NCI-H524 (cell line): ENCODE measurements around the gene PCBP4.

ENCODE experiments used
- DNase-seq, 2 experiments: peaks; one replicate each; lab custom pipeline; 2025; lab: John Stamatoyannopoulos, UW

PCBP4 gene

DNA sequence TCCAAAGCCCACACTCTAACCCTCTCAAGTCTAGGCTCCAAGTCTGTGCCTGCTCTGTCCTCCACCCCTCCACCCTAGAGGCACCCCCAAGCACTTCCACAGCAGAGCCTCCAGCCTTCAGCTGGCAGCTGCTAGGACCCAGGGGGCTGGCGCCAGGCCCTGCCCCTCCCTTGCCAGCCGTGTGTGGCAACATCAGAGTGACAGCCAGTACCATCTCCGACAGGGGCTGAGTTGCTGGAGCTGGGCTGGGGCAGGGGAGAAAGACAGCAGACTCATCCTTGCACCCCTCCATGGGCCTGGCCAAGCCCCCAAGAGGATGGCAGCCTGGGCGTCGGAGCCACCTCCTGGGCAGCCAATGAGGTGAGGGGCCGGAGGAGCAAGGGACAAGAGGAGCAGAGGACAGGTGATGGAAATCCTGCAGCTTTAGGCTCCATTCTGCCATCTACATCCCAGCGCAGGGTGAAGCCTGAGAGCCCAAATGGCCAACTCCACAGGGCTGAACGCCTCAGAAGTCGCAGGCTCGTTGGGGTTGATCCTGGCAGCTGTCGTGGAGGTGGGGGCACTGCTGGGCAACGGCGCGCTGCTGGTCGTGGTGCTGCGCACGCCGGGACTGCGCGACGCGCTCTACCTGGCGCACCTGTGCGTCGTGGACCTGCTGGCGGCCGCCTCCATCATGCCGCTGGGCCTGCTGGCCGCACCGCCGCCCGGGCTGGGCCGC, 11.9 kb downstream of the PCBP4 start, which contains the start of gene GPR62:
TSS of gene GPR62 (plus strand) at position 207 of the 718 bp plus-strand sequence. CDS start at position 479, 272 bp downstream.
- no peak for DNase-seq

DNA sequence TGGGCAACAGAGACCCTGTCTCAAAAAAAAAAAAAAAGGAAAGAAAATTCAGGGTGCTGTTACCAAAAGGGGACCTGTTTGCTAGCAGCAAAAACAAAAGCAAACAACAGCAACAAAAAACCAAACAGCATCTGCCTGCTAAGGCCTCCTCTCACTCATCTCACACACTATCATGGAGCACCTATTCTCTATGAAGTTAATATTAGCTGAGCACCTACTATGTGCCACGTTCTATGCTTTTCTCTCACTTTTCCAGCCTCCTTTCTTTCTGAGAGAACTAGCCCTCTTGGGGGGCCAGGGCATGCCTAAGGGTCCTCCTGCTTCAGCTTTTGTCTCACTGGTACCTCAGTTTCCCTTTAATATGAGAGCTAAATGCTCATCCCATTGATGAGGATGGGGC, 12.5 kb downstream of the PCBP4 start:
- DNase-seq = no peak

DNA sequence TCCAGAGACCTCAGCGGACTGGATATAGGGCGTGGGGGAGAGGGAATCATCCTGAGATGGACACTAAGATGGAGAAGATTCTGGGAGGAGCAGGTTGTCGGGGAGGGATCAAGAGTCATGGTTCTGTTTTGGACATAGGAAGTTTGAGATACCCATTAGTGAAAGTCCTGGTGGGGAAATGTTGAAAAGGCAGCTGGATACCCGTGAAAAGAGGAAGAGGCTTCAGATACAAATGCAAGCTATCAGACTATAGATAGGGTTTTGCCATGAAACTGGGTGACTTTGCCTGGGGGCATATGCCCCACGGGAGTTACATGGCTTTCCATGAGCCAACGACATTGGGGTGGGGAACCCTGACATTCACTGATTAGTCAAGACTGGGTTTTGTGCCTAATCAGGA, 13.1 kb downstream of the PCBP4 start:
- no peak for DNase-seq

DNA sequence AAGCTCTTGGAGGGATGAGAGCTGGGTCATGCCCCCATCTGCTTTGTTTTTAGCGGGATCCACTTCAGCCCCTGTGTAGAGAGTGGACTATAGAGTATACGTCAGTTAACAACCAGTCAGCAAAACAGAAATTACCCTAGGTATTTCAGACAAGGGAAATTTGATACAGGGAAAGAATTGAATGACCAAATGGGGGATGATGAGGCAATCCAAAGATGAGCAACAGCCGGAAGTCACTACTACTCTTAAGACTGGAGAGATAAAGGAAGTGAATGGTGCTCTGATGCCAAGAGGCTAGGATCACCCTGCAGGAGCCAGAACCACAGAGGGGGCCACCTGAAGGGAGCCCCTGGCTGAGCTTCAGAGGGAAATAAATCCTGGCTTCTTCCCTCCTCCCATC, 13.8 kb downstream of the PCBP4 start:
- DNase-seq = peak; percentile 35 to 53

DNA sequence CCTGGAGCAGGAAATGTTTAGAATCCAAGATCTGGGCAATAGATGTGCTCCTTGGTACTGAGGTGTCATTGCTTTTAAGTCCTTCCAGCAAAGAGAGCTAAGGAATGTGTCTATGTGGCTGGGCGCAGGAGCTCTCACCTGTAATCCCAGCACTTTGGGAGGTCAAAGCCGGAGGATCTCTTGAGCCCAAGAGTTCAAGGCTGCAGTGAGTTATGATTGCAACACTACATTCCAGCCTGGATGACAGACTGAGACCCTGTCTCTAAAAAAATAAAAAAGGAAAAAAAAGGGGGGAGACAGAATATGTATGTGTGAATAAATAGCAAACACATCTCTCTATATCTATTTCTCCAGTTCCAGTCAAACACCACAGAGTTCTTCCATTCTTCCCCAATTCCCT, 16.4 kb downstream of the PCBP4 start:
- DNase-seq = no peak

DNA sequence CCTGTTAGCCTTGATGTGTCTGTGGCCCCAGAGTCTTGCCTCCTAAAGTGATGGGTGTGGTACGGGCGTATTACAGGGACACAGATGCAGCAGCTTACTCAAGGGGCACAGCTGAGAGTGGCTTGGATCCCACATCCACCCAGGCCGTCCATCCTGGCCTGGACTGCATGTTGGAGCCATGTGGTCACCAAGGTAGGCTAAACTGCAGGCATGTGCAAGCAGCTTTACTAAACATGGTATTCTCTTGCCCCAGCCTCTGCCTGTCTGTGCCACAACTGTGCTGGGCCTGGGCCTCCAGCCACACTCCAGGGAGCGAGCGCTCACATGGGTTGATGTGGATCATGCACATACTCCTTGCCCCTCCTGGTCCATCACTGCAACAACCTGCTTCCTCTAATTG, 18.1 kb downstream of the PCBP4 start:
- DNase-seq = no peak

DNA sequence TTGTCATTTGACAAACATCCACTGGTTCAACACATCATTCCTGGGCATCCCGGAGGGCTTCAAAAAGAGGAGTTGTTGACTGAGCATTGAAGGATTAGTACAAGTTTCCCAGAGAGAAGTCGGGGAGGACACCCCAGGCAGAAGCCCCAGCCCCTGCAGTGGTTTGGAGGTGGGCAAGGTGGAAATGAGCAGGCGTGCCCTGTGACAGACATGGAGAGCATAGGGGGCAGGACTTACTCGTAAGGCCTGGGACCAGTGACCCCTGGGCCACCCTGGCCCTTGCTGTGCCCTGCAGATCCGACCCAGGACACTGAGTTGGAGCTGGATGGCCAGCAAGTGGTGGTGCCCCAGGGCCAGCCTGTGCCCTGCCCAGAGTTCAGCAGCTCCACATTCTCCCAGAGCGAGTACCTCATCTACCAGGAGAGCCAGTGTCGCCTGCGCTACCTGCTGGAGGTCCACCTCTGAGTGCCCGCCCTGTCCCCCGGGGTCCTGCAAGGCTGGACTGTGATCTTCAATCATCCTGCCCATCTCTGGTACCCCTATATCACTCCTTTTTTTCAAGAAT, 19.2 kb downstream of the PCBP4 start:
- no peak for DNase-seq

DNA sequence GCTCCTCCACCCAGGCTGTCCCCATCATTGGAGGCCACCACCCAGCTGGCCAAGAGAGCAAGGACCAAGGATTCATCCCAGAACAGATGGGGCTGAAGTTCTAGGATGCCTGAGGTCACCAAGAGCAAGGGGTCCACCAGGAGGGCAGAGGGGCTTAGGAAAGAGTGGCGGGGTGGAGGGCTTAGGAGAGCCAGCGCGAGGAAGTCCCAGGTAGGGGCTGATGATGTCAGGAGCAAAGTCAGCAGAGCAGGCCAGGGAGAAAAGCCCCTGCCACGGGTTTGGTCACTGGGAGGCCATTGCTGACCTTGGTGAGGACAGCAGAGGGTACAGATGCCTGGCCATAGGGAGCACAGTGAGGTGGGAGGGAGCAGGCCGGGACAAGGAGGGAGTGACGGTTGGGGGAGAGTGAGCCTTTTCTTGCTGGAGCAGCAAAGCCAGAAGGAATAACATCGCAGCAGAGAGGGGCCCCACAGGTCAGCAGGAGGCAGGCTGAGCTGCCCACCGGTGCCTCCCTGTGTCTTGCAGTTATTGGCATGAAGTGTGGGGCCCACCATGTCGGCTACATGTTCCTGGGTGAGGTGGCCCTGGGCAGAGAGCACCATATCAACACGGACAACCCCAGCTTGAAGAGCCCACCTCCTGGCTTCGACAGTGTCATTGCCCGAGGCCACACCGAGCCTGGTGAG, 19.9 kb downstream of the PCBP4 start:
- DNase-seq = no peak

DNA sequence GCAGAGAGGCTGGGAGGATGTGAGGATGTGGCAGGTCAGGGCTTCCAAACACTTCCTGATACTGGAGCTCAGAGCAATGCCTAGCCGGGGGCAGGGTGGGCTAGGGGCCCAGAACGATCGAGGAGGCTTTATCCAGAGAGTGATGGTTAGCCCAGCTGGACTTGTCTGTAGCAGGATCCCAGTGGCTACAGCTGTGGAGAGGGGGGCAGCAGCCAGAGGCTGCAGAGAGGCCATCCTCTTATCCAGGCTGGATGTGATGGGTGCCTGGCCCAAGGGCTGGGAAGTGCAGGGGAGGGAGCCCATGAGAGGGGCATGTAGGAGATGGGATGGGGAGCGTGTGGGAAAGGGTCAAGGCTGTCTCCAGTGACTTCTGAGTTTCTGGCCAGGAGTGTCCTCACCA, 20.5 kb downstream of the PCBP4 start:
- DNase-seq = no peak

DNA sequence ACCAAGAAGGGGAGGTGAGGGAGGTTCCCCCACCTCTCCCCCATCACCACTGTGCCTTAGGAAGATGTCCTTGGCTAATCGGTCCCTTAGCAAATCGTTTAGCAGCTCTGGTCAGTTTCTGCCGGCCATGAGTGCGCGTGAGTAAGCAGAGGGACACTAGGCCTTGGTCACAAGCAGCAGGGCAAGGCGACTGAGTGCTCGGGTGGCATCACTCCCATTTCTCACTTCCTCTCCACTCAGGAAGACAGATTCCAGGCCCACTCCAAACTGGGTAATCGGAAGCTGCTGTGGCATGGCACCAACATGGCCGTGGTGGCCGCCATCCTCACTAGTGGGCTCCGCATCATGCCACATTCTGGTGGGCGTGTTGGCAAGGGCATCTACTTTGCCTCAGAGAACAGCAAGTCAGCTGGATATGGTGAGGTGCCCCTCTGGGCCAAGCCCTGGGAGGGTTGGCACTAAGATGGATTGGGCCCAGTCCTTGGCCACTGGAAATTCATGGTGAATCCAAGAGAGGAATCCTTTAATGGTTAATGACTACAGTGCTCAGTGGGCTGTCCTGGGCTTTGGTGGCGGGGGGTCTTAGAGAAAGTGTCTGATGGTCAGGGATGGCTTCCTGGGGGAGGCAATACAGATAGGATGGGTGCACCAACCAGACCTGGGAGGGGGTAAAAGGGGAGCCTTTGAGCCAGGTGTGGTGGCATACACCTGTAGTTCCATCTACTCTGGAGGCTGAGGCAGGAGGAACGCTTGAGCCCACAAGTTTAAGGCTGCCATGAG, 21.1 kb downstream of the PCBP4 start:
- no peak for DNase-seq

DNA sequence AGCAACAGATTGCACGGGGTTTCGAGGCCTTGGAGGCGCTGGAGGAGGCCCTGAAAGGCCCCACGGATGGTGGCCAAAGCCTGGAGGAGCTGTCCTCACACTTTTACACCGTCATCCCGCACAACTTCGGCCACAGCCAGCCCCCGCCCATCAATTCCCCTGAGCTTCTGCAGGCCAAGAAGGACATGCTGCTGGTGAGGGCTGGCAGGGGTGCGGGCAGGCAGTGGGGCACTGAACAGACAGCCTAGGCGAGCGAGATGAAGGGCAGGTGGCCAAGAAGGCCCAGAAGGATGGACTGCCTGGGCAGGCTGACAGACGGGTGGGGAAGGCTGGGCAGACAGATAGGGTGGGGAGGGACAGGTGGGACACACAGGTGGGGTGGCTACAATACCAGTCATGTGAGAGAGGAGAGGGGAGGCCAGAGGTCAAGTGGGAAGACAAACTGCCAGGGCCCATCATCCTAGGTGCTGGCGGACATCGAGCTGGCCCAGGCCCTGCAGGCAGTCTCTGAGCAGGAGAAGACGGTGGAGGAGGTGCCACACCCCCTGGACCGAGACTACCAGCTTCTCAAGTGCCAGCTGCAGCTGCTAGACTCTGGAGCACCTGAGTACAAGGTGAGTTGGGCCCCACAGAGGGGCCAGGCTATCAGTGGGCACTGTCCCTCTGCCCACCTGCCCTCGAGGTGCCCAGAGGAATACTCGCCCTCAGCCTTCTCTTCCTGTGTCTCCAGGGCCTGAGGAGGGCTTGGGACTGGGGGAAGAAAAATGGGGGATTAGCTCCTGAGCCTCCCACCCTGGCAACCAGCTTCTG, 22.0 kb downstream of the PCBP4 start:
- no peak for DNase-seq

DNA sequence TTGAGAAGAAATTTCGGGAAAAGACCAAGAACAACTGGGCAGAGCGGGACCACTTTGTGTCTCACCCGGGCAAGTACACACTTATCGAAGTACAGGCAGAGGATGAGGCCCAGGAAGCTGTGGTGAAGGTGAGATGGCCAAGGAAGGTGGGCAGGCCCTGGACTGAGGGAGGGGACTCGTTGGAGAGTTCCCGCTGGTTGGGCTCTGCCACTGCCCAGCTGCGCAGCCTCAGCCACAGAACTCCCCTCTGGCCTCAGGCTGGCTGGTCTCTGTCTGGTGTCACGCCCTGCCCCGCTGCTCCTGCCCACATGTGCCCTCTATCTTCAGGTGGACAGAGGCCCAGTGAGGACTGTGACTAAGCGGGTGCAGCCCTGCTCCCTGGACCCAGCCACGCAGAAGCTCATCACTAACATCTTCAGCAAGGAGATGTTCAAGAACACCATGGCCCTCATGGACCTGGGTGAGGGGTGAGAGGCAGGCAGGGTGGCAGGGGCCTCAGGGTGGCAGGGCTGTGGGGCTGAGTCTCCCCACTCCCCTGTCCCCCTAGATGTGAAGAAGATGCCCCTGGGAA, 22.7 kb downstream of the PCBP4 start:
- DNase-seq = no peak

DNA sequence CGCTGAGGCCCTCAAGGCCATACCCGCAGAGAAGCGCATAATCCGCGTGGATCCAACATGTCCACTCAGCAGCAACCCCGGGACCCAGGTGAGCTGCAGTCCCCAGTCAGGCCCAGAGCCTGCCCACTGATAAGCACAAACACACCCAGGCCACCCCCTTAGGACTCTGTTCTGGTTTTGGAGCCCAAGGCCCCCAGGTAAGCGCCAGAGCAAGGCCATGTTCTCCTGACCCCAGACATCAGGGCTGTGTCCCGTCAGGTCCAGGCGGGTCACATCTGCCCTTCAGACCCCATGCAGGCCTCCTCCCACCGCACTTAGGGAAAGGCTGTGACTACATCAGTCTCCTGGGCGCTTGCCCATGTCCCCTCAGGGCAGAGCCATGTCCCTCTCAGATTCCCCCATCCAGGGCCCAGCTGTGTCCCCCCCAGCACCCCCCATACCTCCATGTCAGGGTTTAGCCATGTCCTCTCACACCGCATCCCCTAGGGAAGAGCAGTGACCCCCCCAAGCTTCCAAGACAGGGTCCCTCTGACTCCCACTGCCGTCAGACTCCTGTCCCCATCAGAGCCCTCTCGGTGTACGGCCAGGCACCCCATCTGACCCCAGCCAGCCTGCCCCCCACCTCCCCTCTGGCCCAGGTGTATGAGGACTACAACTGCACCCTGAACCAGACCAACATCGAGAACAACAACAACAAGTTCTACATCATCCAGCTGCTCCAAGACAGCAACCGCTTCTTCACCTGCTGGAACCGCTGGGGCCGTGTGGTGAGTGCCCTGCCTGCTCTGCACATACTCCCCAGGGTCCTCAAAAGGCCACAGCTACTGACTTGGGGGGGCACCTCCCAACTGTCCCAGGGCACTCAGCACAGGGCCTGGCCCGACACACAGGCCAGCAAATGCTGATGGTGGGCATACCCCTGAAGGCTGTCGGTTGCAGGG, 23.5 kb downstream of the PCBP4 start:
- DNase-seq = no peak

DNA sequence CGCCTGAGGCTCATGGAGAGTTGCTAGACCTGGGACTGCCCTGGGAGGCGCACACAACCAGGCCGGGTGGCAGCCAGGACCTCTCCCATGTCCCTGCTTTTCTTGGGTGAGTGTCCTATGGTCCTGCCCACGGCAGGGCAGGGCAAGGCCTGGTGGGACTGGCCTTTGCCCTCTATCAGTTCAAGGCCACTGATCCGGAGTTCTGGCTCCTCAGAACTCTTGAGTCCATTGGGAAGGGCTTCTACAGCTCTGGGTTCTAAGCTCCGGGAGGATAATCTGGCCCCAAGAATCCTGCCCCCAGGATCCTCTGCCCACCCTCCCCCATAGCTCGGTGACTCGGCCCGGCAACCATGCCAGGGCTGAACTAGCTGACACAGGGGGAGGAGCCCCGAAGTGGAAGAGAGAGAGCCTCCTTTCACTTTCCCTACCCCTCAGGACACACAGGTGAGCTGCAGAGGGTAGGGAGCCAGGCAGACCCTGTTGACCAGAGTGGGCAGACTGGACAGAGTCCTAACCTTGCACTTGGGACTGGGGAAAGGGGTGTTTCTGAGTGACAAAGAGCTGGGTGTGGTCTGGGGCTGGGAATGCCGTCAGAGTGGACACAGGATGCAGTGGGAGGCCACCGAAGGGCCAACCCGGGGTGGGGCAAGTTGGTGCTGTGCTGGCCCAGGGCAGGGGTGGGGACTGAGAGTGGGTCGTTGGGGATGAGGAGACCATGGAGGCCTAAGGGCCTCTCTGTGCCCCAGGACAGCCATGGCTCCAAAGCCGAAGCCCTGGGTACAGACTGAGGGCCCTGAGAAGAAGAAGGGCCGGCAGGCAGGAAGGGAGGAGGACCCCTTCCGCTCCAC, 24.4 kb downstream of the PCBP4 start:
- no peak for DNase-seq

DNA sequence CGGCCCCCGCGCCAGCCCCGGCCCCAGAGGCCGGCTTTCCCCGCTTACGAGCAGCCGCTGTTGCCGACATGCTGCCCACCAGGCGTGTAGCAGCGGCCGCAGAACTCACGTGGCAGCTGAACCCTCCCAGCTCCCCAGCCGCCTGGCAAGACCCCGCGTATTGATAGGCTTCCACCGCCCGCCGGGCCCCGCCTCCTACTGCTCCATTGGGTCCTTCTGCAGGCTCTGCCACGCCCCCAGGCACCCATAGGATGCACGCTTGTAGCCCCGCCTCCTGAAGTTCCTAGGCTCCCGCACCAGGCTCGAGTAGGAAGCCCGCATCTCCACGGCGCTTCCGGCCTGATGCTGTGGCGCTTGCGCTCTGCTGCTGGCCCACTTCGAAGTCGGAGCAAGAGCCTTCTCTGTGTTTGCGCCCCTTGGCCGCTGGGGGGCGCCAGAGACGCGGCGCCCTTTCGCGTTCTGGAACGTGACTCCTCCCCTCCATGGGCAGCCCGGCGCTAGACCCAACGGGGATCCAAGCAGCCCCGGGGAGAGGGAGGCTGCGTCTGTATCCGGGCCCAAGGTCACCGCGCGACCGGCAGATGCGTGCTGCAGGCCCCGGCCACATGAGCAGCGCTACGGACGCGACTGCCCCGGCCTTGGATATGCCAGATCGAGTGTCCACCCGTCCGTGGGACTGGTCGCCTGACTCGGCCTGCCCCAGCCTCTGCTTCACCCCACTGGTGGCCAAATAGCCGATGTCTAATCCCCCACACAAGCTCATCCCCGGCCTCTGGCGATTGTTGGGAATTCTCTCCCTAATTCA, 25.3 kb downstream of the PCBP4 start, which contains the start of the genes PARP3 and RRP9:
TSS of gene PARP3 (plus strand) at position 566 of the 805 bp plus-strand sequence. CDS start 993 bp downstream, outside the sequence.
TSS of gene RRP9 (minus strand) at position 107 of the 805 bp plus-strand sequence. CDS start at position 70, 37 bp downstream.
- DNase-seq = peak; percentile 99

DNA sequence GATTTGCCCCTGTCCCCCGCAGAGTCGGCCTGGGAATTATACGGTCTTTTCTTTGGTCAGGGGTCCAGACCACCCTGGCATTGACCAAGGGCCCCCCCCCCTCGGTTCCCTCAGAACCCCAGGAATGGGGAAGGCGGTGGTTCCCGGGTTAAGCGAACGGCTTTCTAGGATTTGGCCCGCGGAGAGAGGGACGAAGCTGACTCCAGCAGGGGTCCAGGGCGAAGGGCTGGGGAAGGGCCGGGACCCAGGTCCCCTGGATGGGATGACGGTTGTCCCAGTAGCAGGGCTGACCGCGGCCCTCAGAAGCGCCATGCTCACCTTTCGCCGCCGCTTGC, 25.8 kb downstream of the PCBP4 start:
- DNase-seq = no peak

DNA sequence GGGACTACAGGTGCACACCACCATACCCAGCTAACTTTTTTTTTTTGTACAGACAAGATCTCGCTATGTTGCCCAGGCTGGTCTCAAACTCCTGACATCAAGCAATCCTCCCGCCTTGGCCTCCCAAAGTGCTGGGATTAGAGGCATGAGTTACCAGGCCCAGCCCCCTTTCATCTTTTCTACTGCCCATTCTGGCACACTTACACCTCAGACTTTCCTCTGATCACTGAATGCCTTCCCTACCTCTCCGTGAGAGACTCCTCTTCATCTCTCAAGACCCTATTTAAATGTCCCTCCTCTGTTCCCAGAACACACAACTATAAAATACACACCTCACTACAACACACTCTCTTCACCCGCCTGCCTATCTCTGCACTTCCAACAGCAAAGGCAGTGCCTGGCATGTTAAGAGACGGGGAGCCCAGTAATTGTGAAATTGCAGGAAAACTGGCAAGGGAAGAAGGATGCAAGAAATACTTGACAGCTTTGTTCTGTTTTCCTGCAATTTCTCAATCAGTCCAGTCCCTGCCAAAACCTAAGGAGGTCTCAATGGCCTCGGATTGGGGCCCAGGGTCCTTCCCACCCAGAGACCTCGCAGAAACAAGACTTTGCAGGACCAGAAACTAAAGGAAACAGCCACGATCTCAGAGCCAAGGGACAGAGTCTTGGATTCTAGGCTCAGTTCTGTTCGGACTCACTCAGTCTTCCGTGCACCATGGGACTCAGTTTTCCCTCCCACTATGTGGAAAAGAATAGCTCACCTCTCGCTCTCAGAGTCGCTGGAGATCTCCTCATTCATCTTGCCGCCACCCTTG, 26.4 kb downstream of the PCBP4 start:
- DNase-seq = no peak
